Chondrocyte (in vitro differentiated cells): Measurements from ENCODE around the gene IGSF21. TPM values are rescaled to one million over a fixed set of nuclear protein-coding genes. Genes with fewer than 3 reads are reported as not detected.

ENCODE experiments used
- DNase-seq: peaks from one replicate; pipeline ENCODE4 v3.0.0; 2021; ENCODE audit warnings: mixed read lengths, low spot score
- H3K27ac Mint-ChIP-seq: one replicate; pipeline ENCODE4 v1.8.0; 2021; ENCODE audit warnings: mild to moderate bottlenecking, moderate library complexity, mixed read lengths; ENCODE audit not compliant: unreplicated experiment
- H3K27me3 Mint-ChIP-seq: 2 replicates; pipeline ENCODE4 v1.8.0; 2021; ENCODE audit warnings: low read depth, mixed read lengths
- H3K36me3 Mint-ChIP-seq: 2 replicates; pipeline ENCODE4 v1.8.0; 2021; ENCODE audit warnings: low read depth, mixed read lengths
- H3K4me1 Mint-ChIP-seq: 2 replicates; pipeline ENCODE4 v1.8.0; 2021; ENCODE audit warnings: low read depth, mild to moderate bottlenecking, mixed read lengths
- H3K4me3 Mint-ChIP-seq: one replicate; pipeline ENCODE4 v1.8.0; 2021; ENCODE audit warnings: mild to moderate bottlenecking, moderate library complexity, mixed read lengths; ENCODE audit not compliant: unreplicated experiment
- H3K9me3 Mint-ChIP-seq: 2 replicates; pipeline ENCODE4 v1.8.0; 2021; ENCODE audit warnings: low read depth, mixed read lengths
- total RNA-seq: library from RNA; stranded (reverse); gene quantifications from 3 replicates; pipeline ENCODE4 v1.2.1, GENCODE V29; 2021
- TF ChIP-seq, protein P1 (sequence below): fragments of 200-600 bp; sonication (generic); IDR thresholded peaks from 2 replicates; pipeline ENCODE4 v1.5.0; 2021; ENCODE audit warnings: antibody characterized with exemption, mild to moderate bottlenecking, moderate library complexity

The IGSF21 gene
- total RNA-seq, 1 donor from 2014 or later = not detected

- H3K27me3 Mint-ChIP-seq = peaks cover 1% of the 10 kb centered on the region
- no peak overlapping the region for H3K27ac Mint-ChIP-seq
- peaks cover 7% of the 10 kb centered on the region for H3K9me3 Mint-ChIP-seq
- H3K4me3 Mint-ChIP-seq = no peak overlapping the region
- peaks cover 2% of the 10 kb centered on the region for H3K36me3 Mint-ChIP-seq
- TF ChIP-seq, protein P1, sequence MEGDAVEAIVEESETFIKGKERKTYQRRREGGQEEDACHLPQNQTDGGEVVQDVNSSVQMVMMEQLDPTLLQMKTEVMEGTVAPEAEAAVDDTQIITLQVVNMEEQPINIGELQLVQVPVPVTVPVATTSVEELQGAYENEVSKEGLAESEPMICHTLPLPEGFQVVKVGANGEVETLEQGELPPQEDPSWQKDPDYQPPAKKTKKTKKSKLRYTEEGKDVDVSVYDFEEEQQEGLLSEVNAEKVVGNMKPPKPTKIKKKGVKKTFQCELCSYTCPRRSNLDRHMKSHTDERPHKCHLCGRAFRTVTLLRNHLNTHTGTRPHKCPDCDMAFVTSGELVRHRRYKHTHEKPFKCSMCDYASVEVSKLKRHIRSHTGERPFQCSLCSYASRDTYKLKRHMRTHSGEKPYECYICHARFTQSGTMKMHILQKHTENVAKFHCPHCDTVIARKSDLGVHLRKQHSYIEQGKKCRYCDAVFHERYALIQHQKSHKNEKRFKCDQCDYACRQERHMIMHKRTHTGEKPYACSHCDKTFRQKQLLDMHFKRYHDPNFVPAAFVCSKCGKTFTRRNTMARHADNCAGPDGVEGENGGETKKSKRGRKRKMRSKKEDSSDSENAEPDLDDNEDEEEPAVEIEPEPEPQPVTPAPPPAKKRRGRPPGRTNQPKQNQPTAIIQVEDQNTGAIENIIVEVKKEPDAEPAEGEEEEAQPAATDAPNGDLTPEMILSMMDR = no peak
- no peaks in the 10 kb centered on the region for H3K4me1 Mint-ChIP-seq
- DNase-seq = no peak
Observed at GRCh38 chr1:18312961-18313360, 205.4 kb downstream of the IGSF21 start.

- Mint-ChIP-seq H3K36me3 (peaks cover 2% of the 10 kb centered on the region), H3K27me3 (no peaks in the 10 kb centered on the region), H3K9me3 (peaks cover 7% of the 10 kb centered on the region), H3K4me3 (no peak overlapping the region), H3K27ac (no peak overlapping the region), H3K4me1 (no peaks in the 10 kb centered on the region)
- no peak for DNase-seq
- TF ChIP-seq, protein P1 = no peak
Observed at GRCh38 chr1:18313523-18313922, 205.9 kb downstream of the IGSF21 start.

- DNase-seq = no peak
- TF ChIP-seq, protein P1 = no peak
- Mint-ChIP-seq H3K9me3 (peaks cover 7% of the 10 kb centered on the region), H3K4me3 (no peak overlapping the region), H3K36me3 (peaks cover 2% of the 10 kb centered on the region), H3K27me3 (no peaks in the 10 kb centered on the region), H3K4me1 (no peaks in the 10 kb centered on the region), H3K27ac (no peak overlapping the region)
Observed at GRCh38 chr1:18314399-18314798, 206.8 kb downstream of the IGSF21 start.

DNA sequence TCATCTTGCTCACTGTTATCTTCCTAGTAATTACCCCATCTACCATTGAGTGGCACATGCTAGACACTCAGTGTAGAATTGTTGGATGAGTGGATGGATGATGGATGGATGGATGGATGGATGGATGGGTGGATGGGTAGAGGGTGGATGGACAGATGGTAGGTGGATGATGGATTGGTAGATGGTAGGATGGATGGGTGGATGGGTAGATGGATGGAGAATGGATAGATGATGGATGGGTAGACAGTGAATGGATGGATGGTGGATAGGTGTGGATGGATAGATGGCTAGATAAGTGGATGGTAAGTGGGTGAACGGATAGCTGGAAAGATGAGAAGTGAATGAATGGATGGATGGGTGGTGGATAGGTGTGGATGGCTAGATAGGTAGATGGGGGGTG is 207.9 kb downstream of the IGSF21 start:
- Mint-ChIP-seq H3K27ac (no peak overlapping the region), H3K4me3 (no peak overlapping the region), H3K9me3 (peaks cover 7% of the 10 kb centered on the region), H3K4me1 (no peaks in the 10 kb centered on the region), H3K27me3 (no peaks in the 10 kb centered on the region), H3K36me3 (peaks cover 2% of the 10 kb centered on the region)
- DNase-seq = no peak
- TF ChIP-seq, protein P1 = no peak

- no peak for DNase-seq
- Mint-ChIP-seq H3K27ac (no peak overlapping the region), H3K36me3 (peaks cover 2% of the 10 kb centered on the region), H3K4me3 (no peak overlapping the region), H3K27me3 (no peaks in the 10 kb centered on the region), H3K9me3 (peaks cover 8% of the 10 kb centered on the region), H3K4me1 (no peaks in the 10 kb centered on the region)
- TF ChIP-seq, protein P1 = no peak
Observed at GRCh38 chr1:18316764-18317163, 209.2 kb downstream of the IGSF21 start.
